Measurements from ENCODE around the gene VAPA.
"Not testable (repeated sequence)": the region's sequence is repeated elsewhere in the genome, so short reads cannot be mapped to it uniquely, and the experiment has no call there.

Gene VAPA

GRCh38 chr18:9878095-9878494 lies 35.7 kb upstream of the VAPA start:
- Mint-ChIP-seq H3K27me3 (peaks cover 20% of the 10 kb centered on the region), H3K36me3 (no peaks in the 10 kb centered on the region), H3K4me3 (no peak overlapping the region), H3K9me3 (no peaks in the 10 kb centered on the region), H3K27ac (no peak overlapping the region), H3K4me1 (no peaks in the 10 kb centered on the region)
- no peak for ATAC-seq

- Mint-ChIP-seq H3K4me1 (no peaks in the 10 kb centered on the region), H3K9me3 (no peaks in the 10 kb centered on the region), H3K36me3 (no peaks in the 10 kb centered on the region), H3K4me3 (no peak overlapping the region), H3K27me3 (peaks cover 17% of the 10 kb centered on the region), H3K27ac (no peak overlapping the region)
- no peak for ATAC-seq
Observed at GRCh38 chr18:9878783-9879242, 35.0 kb upstream of the VAPA start.

GRCh38 chr18:9884090-9884489 lies 29.7 kb upstream of the VAPA start:
- no peaks in the 10 kb centered on the region for H3K36me3 Mint-ChIP-seq
- no peak overlapping the region for H3K27ac Mint-ChIP-seq

GRCh38 chr18:9884532-9885140 lies 29.2 kb upstream of the VAPA start:
- Mint-ChIP-seq H3K27me3 (no peaks in the 10 kb centered on the region), H3K36me3 (no peaks in the 10 kb centered on the region), H3K27ac (no peak overlapping the region), H3K9me3 (no peaks in the 10 kb centered on the region), H3K4me1 (no peaks in the 10 kb centered on the region), H3K4me3 (no peak overlapping the region)
- ATAC-seq: no peak

More at GRCh38 chr18:9884090-9884489, 29.7 kb upstream of the VAPA start:
- H3K27me3 Mint-ChIP-seq: no peaks in the 10 kb centered on the region
- H3K9me3 Mint-ChIP-seq: no peaks in the 10 kb centered on the region
- ATAC-seq: no peak
- H3K4me3 Mint-ChIP-seq: no peak overlapping the region
- no peaks in the 10 kb centered on the region for H3K4me1 Mint-ChIP-seq

DNA sequence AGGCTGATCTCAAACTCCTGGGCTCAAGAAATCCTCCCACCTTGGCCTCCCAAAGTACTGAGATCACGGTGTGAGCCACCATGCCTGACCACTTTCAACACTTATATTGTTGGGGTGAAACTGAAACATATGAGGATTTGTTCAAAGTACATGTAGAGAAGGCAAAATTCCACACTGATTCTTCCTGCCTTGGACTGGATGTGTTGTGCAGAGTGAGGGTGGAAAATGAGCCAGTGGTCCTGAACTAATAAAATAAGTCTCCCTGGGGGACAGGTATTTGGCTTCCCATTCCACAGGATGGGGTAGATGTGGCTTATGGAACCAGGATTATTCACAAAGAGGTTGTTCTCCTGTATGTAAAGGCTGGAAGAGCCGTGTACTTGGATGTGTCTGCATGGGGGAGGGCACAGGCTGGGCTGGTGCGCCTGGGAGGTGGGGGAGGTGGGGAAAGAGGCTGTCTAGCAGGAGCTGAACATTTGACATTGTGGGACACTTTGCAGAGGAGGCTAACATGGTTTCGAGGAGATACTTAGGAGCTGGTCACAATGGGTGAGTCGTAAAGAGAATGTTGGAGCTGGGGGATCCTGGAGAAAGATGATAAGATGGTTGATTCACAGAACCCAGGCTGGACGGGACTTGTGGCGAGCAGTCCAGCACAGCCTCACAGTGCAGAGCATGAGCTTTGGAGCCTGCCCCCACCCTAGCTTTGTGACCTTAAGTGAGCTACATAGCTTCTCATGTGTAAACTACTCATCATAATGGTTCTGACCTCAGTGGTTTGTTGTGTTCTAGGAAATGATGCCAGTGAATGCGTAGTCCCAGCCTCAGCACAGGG lies 28.4 kb upstream of the VAPA start, which contains the start of gene TXNDC2:
Gene TXNDC2, plus strand, starts transcription at position 804 of the 835 bp plus-strand sequence. CDS start 708 bp downstream, outside the sequence.
- Mint-ChIP-seq H3K27me3 (no peaks in the 10 kb centered on the region), H3K9me3 (no peaks in the 10 kb centered on the region), H3K4me1 (no peaks in the 10 kb centered on the region), H3K4me3 (no peak within 1 kb of the TSS), H3K36me3 (no peaks in the 10 kb centered on the region), H3K27ac (no peak within 1 kb of the TSS)
- no peak for ATAC-seq

DNA sequence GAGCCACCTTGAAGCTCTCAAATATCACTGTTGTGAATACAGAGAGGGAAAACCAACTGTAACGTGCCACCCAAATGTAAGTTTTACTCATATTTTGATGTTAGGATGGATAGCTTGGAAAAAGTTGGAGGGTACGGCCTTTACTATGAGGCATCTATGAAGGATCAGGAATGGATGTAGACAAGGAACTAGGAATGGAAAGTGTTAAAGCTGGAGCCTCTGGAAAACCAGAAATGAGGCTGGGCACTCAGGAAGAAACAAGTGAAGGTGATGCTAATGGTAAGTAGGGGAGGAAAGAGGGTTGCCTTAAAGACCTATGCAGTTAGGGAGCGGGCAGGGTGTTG lies 27.8 kb upstream of the VAPA start:
- no peaks in the 10 kb centered on the region for H3K4me1 Mint-ChIP-seq
- H3K4me3 Mint-ChIP-seq: no peak overlapping the region
- H3K27me3 Mint-ChIP-seq: no peaks in the 10 kb centered on the region
- H3K27ac Mint-ChIP-seq: no peak overlapping the region
- H3K36me3 Mint-ChIP-seq: no peaks in the 10 kb centered on the region
- no peak for ATAC-seq
- no peaks in the 10 kb centered on the region for H3K9me3 Mint-ChIP-seq

- Mint-ChIP-seq H3K4me3 (no peak overlapping the region), H3K36me3 (no peaks in the 10 kb centered on the region), H3K27ac (no peak overlapping the region), H3K4me1 (no peaks in the 10 kb centered on the region), H3K9me3 (no peaks in the 10 kb centered on the region), H3K27me3 (no peaks in the 10 kb centered on the region)
- ATAC-seq: no peak
Observed at GRCh38 chr18:9887992-9888391, 25.8 kb upstream of the VAPA start.

- Mint-ChIP-seq H3K4me3 (no peak overlapping the region), H3K27me3 (no peaks in the 10 kb centered on the region), H3K36me3 (no peaks in the 10 kb centered on the region), H3K9me3 (no peaks in the 10 kb centered on the region), H3K27ac (no peak overlapping the region), H3K4me1 (no peaks in the 10 kb centered on the region)
- no peak for ATAC-seq
Observed at GRCh38 chr18:9890196-9890595, 23.6 kb upstream of the VAPA start.

- no peak overlapping the region for H3K27ac Mint-ChIP-seq
- no peaks in the 10 kb centered on the region for H3K4me1 Mint-ChIP-seq
- H3K9me3 Mint-ChIP-seq: no peaks in the 10 kb centered on the region
- H3K27me3 Mint-ChIP-seq: no peaks in the 10 kb centered on the region
- no peak overlapping the region for H3K4me3 Mint-ChIP-seq
- ATAC-seq: no peak
- no peaks in the 10 kb centered on the region for H3K36me3 Mint-ChIP-seq
Observed at GRCh38 chr18:9890957-9891356, 22.9 kb upstream of the VAPA start.

- H3K27ac Mint-ChIP-seq, H3K27me3 Mint-ChIP-seq, H3K4me3 Mint-ChIP-seq, H3K9me3 Mint-ChIP-seq, H3K4me1 Mint-ChIP-seq, H3K36me3 Mint-ChIP-seq, ATAC-seq: not testable (repeated sequence)
Observed at GRCh38 chr18:9891515-9891914, 22.3 kb upstream of the VAPA start.

DNA sequence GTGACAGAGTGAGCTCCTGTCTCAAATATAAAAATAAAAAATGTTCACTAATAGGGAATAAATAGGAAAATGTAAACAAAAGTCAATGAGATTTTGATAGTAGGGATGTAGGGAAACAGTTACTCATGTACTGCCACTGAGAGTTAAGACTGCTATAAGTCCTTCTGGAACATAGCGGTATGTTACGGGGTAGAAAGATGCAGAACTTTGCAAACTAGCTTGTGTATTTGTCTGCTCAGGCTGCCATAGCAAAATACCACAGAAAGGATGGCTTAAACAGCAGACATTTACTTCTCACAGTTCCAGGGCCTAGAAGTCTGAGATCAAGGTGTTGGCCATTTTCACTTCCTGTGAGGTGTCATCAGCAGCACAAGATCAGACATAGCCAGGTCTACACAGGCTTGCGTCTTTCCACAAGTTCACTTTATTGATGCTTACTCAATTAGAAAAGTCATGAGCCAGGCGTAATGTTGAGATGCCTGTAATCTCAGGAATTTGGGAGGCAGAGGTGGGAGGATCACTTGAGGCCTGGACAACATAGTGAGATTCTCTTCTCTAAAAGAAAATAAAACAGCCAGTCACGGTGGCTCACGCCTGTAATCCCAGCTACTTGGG lies 19.3 kb upstream of the VAPA start:
- Mint-ChIP-seq H3K9me3 (no peaks in the 10 kb centered on the region), H3K4me3 (no peak overlapping the region), H3K4me1 (no peaks in the 10 kb centered on the region), H3K36me3 (no peaks in the 10 kb centered on the region), H3K27me3 (peaks cover 7% of the 10 kb centered on the region), H3K27ac (no peak overlapping the region)
- no peak for ATAC-seq

DNA sequence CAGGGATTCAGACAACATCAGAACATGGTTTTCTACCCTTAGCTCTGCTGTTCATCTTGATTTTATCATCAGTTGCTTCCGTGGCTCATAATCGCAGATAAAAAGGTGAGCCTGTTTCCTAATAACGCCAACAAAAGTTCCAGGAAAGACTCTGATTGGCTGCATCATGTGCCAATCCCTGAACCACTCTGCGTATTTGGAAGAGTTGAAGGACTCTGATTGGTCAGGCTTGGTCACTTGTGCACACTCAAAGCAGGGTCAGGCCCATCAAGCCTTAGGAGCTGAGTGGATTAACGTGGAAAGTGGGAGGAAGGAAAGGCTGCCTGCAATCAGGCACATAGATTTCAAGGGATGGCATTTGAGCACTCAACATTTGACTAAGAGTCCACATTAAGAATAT lies 16.7 kb upstream of the VAPA start:
- Mint-ChIP-seq H3K27ac (no peak overlapping the region), H3K27me3 (peaks cover 7% of the 10 kb centered on the region), H3K4me1 (no peaks in the 10 kb centered on the region), H3K36me3 (no peaks in the 10 kb centered on the region), H3K4me3 (no peak overlapping the region), H3K9me3 (no peaks in the 10 kb centered on the region)
- ATAC-seq: no peak

DNA sequence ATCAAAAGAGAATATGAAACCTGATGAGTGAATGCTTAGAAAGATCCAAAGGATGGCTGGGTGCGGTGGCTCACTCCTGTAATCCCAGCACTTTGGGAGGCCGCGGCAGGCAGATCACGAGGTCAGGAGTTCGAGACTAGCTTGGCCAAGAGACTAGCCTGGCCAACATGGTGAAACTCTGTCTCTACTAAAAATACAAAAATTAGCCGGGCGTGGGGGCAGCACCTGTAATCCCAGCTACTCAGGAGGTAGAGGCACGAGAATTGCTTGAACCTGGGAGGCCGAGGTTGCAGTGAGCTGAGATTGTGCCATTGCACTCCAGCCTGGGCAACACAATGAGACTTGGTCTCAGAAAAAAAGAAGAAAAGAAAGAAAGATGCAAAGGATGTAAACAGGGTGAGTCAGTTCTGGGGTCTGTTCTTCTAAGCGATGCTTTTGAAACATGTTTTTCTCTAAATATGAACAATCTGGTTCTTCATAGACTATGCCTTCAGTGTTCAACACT lies 16.0 kb upstream of the VAPA start:
- H3K9me3 Mint-ChIP-seq, ATAC-seq, H3K4me3 Mint-ChIP-seq, H3K4me1 Mint-ChIP-seq, H3K36me3 Mint-ChIP-seq, H3K27me3 Mint-ChIP-seq, H3K27ac Mint-ChIP-seq: not testable (repeated sequence)

DNA sequence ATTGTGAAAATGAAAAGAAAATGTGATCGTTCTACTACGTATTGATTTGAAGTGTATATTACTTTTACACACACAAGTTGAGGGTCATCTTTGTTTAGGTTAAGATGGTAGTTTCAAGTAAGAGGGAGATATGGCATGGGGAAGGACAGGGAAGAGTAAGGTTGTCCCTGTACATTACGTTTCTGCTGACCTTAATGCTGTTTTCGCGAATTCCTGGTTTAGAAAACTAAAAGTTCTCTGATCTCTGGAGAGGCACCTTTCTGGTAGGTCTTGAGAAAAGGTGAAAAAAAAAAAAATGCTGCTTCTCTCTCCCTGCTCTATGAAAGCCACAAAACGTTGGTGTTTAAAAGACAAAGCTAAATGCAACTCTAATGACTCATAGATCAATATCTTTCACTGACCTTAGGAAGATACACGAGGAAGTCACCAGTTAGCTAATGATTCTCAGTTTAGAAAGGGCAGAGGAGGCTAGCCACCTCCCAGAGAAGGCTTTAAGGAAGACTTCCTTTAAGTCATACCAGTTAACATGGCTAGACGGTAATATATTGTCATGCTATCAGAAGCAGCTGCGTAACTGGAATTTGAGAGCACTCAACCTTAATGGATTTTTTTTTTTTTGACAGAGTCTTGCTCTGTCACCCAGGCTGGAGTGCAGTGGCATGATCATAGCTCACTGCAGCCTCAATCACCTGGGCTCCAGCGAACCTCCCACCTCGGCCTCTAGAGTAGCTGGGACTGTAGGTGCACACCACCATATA lies 14.8 kb upstream of the VAPA start:
- Mint-ChIP-seq H3K4me1 (no peaks in the 10 kb centered on the region), H3K27ac (no peak overlapping the region), H3K4me3 (no peak overlapping the region), H3K9me3 (no peaks in the 10 kb centered on the region), H3K36me3 (no peaks in the 10 kb centered on the region), H3K27me3 (peaks cover 7% of the 10 kb centered on the region)
- ATAC-seq: peak; percentile 75

DNA sequence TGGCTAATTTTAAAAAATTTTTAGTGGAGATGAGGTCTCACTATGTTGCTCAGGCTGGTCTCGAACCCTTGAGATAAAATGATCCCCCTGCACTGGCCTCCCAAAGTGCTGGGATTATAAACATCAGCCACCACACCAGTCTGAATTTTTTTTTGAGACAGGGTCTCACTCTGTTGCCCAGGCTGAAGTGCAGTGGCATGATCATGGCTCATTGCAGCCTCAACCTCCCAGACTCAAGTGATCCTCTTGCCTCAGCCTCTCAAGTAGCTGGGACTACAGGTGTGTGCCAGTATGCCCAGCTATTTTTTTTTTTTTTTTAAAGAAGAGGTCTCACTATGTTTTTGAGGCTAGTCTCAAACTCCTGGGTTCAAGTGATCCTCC lies 14.3 kb upstream of the VAPA start:
- H3K27me3 Mint-ChIP-seq, H3K36me3 Mint-ChIP-seq, ATAC-seq, H3K4me1 Mint-ChIP-seq, H3K27ac Mint-ChIP-seq, H3K9me3 Mint-ChIP-seq, H3K4me3 Mint-ChIP-seq: not testable (repeated sequence)

Measured in stimulated activated memory B cell treated with anti-CD40 and anti-IgM and Interleukin-4, amounts not matched to agents 10 μg/mL and 1 μg/mL and 100 μg/mL, for 72 hours (primary cell).